HG02759 (cell line): ENCODE results near the gene LRRC53.

Experiments used
- ATAC-seq: cut with Tn5 transposase; IDR thresholded peaks from one replicate; pipeline ENCODE4 v1.9.1; 2021; ENCODE audit warnings: mild to moderate bottlenecking, moderate library complexity; ENCODE audit not compliant: unreplicated experiment

Gene LRRC53

GRCh38 chr1:74453277-74453676 lies 59.1 kb downstream of the LRRC53 start:
- ATAC-seq: no peak

- ATAC-seq: no peak
Measured at GRCh38 chr1:74452035-74452434, 60.4 kb downstream of the LRRC53 start.

GRCh38 chr1:74437035-74437434 lies 75.4 kb downstream of the LRRC53 start:
- no peak for ATAC-seq

GRCh38 chr1:74436078-74436477 lies 76.3 kb downstream of the LRRC53 start:
- no peak for ATAC-seq

GRCh38 chr1:74434321-74434720 lies 78.1 kb downstream of the LRRC53 start:
- no peak for ATAC-seq

- no peak for ATAC-seq
Measured at GRCh38 chr1:74432325-74432724, 80.1 kb downstream of the LRRC53 start.

GRCh38 chr1:74431531-74431930 lies 80.9 kb downstream of the LRRC53 start:
- no peak for ATAC-seq

GRCh38 chr1:74430342-74430934 lies 82.0 kb downstream of the LRRC53 start:
- ATAC-seq: no peak

- ATAC-seq: no peak
Measured at GRCh38 chr1:74429580-74429979, 82.8 kb downstream of the LRRC53 start.

GRCh38 chr1:74427681-74428080 lies 84.7 kb downstream of the LRRC53 start:
- no peak for ATAC-seq

- no peak for ATAC-seq
Measured at GRCh38 chr1:74426208-74426937, 86.0 kb downstream of the LRRC53 start.

- no peak for ATAC-seq
Measured at GRCh38 chr1:74425676-74426075, 86.7 kb downstream of the LRRC53 start.

GRCh38 chr1:74423471-74423870 lies 88.9 kb downstream of the LRRC53 start:
- ATAC-seq: no peak

GRCh38 chr1:74422421-74423292 lies 89.8 kb downstream of the LRRC53 start:
- ATAC-seq: no peak

GRCh38 chr1:74420467-74420866 lies 91.9 kb downstream of the LRRC53 start:
- no peak for ATAC-seq
